HG02571 (cell line): ENCODE data around the gene GCHFR.

Experiments
- ATAC-seq: cut with Tn5 transposase; IDR thresholded peaks from one replicate; pipeline ENCODE4 v1.9.1; 2021; ENCODE audit warnings: mild to moderate bottlenecking, moderate library complexity; ENCODE audit not compliant: unreplicated experiment

The GCHFR gene

GRCh38 chr15:40763801-40764628, at the start of gene GCHFR:
Gene GCHFR (plus strand): TSS chr15:40764068. CDS start chr15:40764181, 113 bp downstream.
- no peak for ATAC-seq

- ATAC-seq = no peak
Measured at GRCh38 chr15:40714144-40714543, 49.7 kb upstream of the GCHFR start.

GRCh38 chr15:40716165-40716564, 47.7 kb upstream of the GCHFR start:
- no peak for ATAC-seq

GRCh38 chr15:40721701-40722100, 42.2 kb upstream of the GCHFR start:
- ATAC-seq = no peak

GRCh38 chr15:40722354-40722753, 41.5 kb upstream of the GCHFR start:
- ATAC-seq = no peak

GRCh38 chr15:40722934-40723333, 40.9 kb upstream of the GCHFR start:
- ATAC-seq = no peak

GRCh38 chr15:40723919-40724318, 39.9 kb upstream of the GCHFR start:
- no peak for ATAC-seq

- no peak for ATAC-seq
Measured at GRCh38 chr15:40731034-40731433, 32.8 kb upstream of the GCHFR start.

GRCh38 chr15:40736575-40736974, 27.3 kb upstream of the GCHFR start:
- ATAC-seq = no peak

GRCh38 chr15:40737048-40737447, 26.8 kb upstream of the GCHFR start:
- no peak for ATAC-seq

GRCh38 chr15:40739047-40739446, 24.8 kb upstream of the GCHFR start:
- ATAC-seq = no peak

- ATAC-seq = no peak
Measured at GRCh38 chr15:40739854-40740253, 24.0 kb upstream of the GCHFR start.

GRCh38 chr15:40743485-40743901, 20.4 kb upstream of the GCHFR start:
- ATAC-seq = no peak

GRCh38 chr15:40743921-40744814, 19.7 kb upstream of the GCHFR start:
- no peak for ATAC-seq

GRCh38 chr15:40744815-40745152, 19.1 kb upstream of the GCHFR start:
- ATAC-seq = no peak

- ATAC-seq = no peak
Measured at GRCh38 chr15:40746916-40747418, 16.9 kb upstream of the GCHFR start.

- ATAC-seq = no peak
Measured at GRCh38 chr15:40747685-40748631, 15.9 kb upstream of the GCHFR start.

GRCh38 chr15:40749151-40749630, 14.7 kb upstream of the GCHFR start:
- no peak for ATAC-seq

GRCh38 chr15:40750885-40751284, 13.0 kb upstream of the GCHFR start:
- no peak for ATAC-seq

GRCh38 chr15:40751745-40752144, 12.1 kb upstream of the GCHFR start:
- no peak for ATAC-seq

- peak; percentile 23 for ATAC-seq
Measured at GRCh38 chr15:40754574-40754882, 9.3 kb upstream of the GCHFR start.
